ENCODE measurements around the gene DNASE1L3.

DNASE1L3 gene

GRCh38 chr3:58148049-58148448, 62.7 kb downstream of the DNASE1L3 start:
- in situ Hi-C loops (cut with HindIII; ENCODE audit: low sequenced_read_pairs), result no loop called here

GRCh38 chr3:58144478-58145325, 66.1 kb downstream of the DNASE1L3 start:
- H3K4me3 ChIP-seq (ENCODE audit: low read depth, low read length), result no peak overlapping the region
- DNase-seq (ENCODE audit: low read depth, low spot score), result no peak
- TF ChIP-seq CTCF (IDR thresholded peaks at IDR 0.05; ENCODE audit: low read depth, low read length), result no peak
- in situ Hi-C loops (cut with HindIII; ENCODE audit: low sequenced_read_pairs), result no loop called here

More at GRCh38 chr3:58148049-58148448, 62.7 kb downstream of the DNASE1L3 start:
- TF ChIP-seq CTCF (IDR thresholded peaks at IDR 0.05; ENCODE audit: low read depth, low read length), result no peak
- DNase-seq (ENCODE audit: low read depth, low spot score), result no peak
- no peak overlapping the region for H3K4me3 ChIP-seq (ENCODE audit: low read depth, low read length)

- no peak overlapping the region for H3K4me3 ChIP-seq (ENCODE audit: low read depth, low read length)
- in situ Hi-C loops (cut with HindIII; ENCODE audit: low sequenced_read_pairs), result no loop called here
- DNase-seq (ENCODE audit: low read depth, low spot score), result no peak
- TF ChIP-seq CTCF (IDR thresholded peaks at IDR 0.05; ENCODE audit: low read depth, low read length), result no peak
Observed at GRCh38 chr3:58143417-58144055, 67.2 kb downstream of the DNASE1L3 start.
